Endodermal cell (in vitro differentiated cells): ENCODE results near the gene NDUFS6. TPM values are rescaled to one million over a fixed set of nuclear protein-coding genes. Genes with fewer than 3 reads are reported as not detected.

ENCODE experiments used
- DNase-seq: peaks from one replicate; pipeline ENCODE4 v3.0.0-alpha.2; 2017
- H3K27ac ChIP-seq: 2 replicates; pipeline ENCODE4 v1.5.1; 2013; ENCODE audit warnings: mild to moderate bottlenecking, low read depth, low read length, moderate library complexity
- H3K27me3 ChIP-seq: 2 replicates; pipeline ENCODE4 v1.6.1; 2013; ENCODE audit warnings: mild to moderate bottlenecking, low read length, moderate library complexity; ENCODE audit not compliant: insufficient read depth, control insufficient read depth, poor library complexity, severe bottlenecking
- H3K36me3 ChIP-seq: 2 replicates; pipeline ENCODE4 v1.7.0; 2013; ENCODE audit warnings: mild to moderate bottlenecking, low read length, moderate library complexity; ENCODE audit not compliant: control insufficient read depth, insufficient read depth
- H3K4me1 ChIP-seq: one replicate; pipeline ENCODE4 v1.7.0; 2013; ENCODE audit warnings: low read length; ENCODE audit not compliant: control insufficient read depth, insufficient read depth
- H3K4me3 ChIP-seq: 2 replicates; pipeline ENCODE4 v1.5.1; 2013; ENCODE audit warnings: mild to moderate bottlenecking, low read length, moderate library complexity
- H3K9ac ChIP-seq: 2 replicates; pipeline ENCODE4 v1.6.1; 2013; ENCODE audit warnings: mild to moderate bottlenecking, low read length, moderate library complexity; ENCODE audit not compliant: poor library complexity, severe bottlenecking; ENCODE audit errors: extremely low read depth
- H3K9me3 ChIP-seq: 2 replicates; pipeline ENCODE4 v1.6.1; 2013; ENCODE audit warnings: mild to moderate bottlenecking, low read length, moderate library complexity; ENCODE audit not compliant: control insufficient read depth
- H3K27ac Mint-ChIP-seq: 2 replicates; pipeline ENCODE4 v1.8.0; 2020; ENCODE audit warnings: mixed read lengths
- H3K27me3 Mint-ChIP-seq: 2 replicates; pipeline ENCODE4 v1.8.0; 2021; ENCODE audit warnings: mild to moderate bottlenecking, mixed read lengths; ENCODE audit not compliant: insufficient read depth
- H3K36me3 Mint-ChIP-seq: 2 replicates; pipeline ENCODE4 v1.8.0; 2020; ENCODE audit warnings: low read depth, mixed read lengths
- H3K4me1 Mint-ChIP-seq: 2 replicates; pipeline ENCODE4 v1.8.0; 2020; ENCODE audit warnings: mixed read lengths
- H3K4me3 Mint-ChIP-seq: 2 replicates; pipeline ENCODE4 v1.8.0; 2020; ENCODE audit warnings: mild to moderate bottlenecking, moderate library complexity, mixed read lengths
- H3K9me3 Mint-ChIP-seq: 2 replicates; pipeline ENCODE4 v1.8.0; 2020; ENCODE audit warnings: mild to moderate bottlenecking, mixed read lengths
- WGBS, 2 experiments: methylation state at CpG; one replicate each; pipeline versions ENCODE4 v1.1.5 to v1.1.7; 2013; ENCODE audit warnings: missing lambda C conversion rate in 2 of 2, mixed read lengths in 1 of 2; ENCODE audit not compliant: insufficient coverage in 1 of 2, insufficient read length in 1 of 2; 5-methylcytosine and 5-hydroxymethylcytosine counted together
- total RNA-seq, 2 donors: library from RNA; stranded (reverse); fragmentation: NEBNext Ultra II Directional in 1 of 2; extraction: Animal tissue kit (Norgen Biotek cat#: 25700) in 1 of 2; gene quantifications; 2 replicates in 1 of 2; 3 replicates in 1 of 2; pipeline ENCODE4 v1.2.1, GENCODE V29; 2021
- TF ChIP-seq, protein P1 (sequence below): fragments of 200-600 bp; sonication (generic); conservative IDR thresholded peaks from 2 replicates; pipeline ENCODE4 v1.5.0; 2021; ENCODE audit warnings: antibody characterized with exemption, mild to moderate bottlenecking

The NDUFS6 gene
- total RNA-seq, 2 donors from 2014 or later = 47.9 to 65.2 TPM

- no peak overlapping the region for H3K4me3 ChIP-seq
- Mint-ChIP-seq H3K27ac (no peak overlapping the region), H3K9me3 (no peaks in the 10 kb centered on the region), H3K36me3 (no peaks in the 10 kb centered on the region), H3K27me3 (peaks cover 23% of the 10 kb centered on the region), H3K4me1 (no peaks in the 10 kb centered on the region), H3K4me3 (no peak overlapping the region)
- TF ChIP-seq, protein P1, sequence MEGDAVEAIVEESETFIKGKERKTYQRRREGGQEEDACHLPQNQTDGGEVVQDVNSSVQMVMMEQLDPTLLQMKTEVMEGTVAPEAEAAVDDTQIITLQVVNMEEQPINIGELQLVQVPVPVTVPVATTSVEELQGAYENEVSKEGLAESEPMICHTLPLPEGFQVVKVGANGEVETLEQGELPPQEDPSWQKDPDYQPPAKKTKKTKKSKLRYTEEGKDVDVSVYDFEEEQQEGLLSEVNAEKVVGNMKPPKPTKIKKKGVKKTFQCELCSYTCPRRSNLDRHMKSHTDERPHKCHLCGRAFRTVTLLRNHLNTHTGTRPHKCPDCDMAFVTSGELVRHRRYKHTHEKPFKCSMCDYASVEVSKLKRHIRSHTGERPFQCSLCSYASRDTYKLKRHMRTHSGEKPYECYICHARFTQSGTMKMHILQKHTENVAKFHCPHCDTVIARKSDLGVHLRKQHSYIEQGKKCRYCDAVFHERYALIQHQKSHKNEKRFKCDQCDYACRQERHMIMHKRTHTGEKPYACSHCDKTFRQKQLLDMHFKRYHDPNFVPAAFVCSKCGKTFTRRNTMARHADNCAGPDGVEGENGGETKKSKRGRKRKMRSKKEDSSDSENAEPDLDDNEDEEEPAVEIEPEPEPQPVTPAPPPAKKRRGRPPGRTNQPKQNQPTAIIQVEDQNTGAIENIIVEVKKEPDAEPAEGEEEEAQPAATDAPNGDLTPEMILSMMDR = no peak
- peaks cover 4% of the 10 kb centered on the region for H3K4me1 ChIP-seq
- H3K9ac ChIP-seq = no peak overlapping the region
- H3K36me3 ChIP-seq = no peaks in the 10 kb centered on the region
- WGBS, 2 experiments = 81 to 83% methylated on average over 16 to 22 of the region's 22 CpGs
- H3K27me3 ChIP-seq = peaks cover 5% of the 10 kb centered on the region
- DNase-seq = no peak
- H3K27ac ChIP-seq = no peak overlapping the region
- no peaks in the 10 kb centered on the region for H3K9me3 ChIP-seq
Observed at GRCh38 chr5:1860021-1860610, 58.9 kb downstream of the NDUFS6 start.

DNA sequence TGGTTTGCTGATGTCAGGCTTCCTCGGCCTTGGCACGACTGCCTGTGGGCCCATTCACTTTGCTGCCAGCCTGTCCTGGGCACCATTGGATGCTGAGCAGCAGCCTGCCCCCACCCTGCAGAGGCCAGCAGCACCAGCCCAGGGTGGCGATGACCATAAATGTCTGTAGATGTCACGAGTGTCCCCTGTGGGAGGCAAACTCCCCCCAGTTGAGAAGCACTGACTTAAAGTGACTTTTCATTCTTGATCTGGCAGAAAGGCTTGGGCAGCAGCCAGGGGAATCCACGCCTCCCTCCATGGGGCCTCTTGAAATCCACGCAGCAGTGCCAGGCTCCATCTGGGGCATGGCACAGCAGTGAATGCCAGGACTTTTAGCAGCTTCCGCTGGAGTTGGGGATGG lies 59.7 kb downstream of the NDUFS6 start:
- Mint-ChIP-seq H3K36me3 (no peaks in the 10 kb centered on the region), H3K27ac (no peak overlapping the region)
- peaks cover 5% of the 10 kb centered on the region for H3K4me1 ChIP-seq

DNA sequence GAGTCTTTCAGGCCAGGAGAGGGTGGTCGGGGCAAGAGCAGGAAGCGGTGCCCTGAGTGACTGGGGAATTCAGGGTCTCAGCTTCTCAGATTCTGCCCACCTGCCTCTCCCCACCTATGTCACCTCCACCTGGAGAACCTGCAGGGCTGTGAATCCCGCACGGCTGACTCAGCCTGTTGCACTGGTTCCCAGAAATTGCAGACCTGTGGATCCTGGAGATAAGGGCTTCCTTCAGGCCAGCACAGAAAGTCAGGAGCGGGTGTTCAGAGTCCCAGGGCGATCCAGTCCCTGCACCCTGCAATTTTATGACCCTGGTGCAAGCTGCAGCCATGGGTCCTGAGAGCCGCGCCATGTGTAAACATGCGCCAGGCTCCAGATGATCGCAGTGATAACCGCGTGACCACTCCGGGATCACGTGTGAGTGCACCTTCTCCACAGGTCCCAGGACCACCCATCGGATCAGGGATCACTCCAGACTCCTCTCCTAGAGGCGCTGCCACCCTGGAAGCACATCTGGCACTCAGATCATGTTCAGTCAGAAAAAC lies 63.8 kb downstream of the NDUFS6 start:
- 94 to 96% methylated on average over 13 to 16 of the region's 16 CpGs for WGBS, 2 experiments
- Mint-ChIP-seq H3K4me3 (no peak overlapping the region), H3K27ac (no peak overlapping the region), H3K4me1 (peaks cover 3% of the 10 kb centered on the region), H3K36me3 (no peaks in the 10 kb centered on the region), H3K27me3 (peaks cover 43% of the 10 kb centered on the region), H3K9me3 (no peaks in the 10 kb centered on the region)
- TF ChIP-seq, protein P1 = no peak
- H3K27me3 ChIP-seq = no peaks in the 10 kb centered on the region
- no peak overlapping the region for H3K4me3 ChIP-seq
- no peak overlapping the region for H3K27ac ChIP-seq
- H3K9ac ChIP-seq = no peak overlapping the region
- no peak for DNase-seq
- H3K4me1 ChIP-seq = peaks cover 16% of the 10 kb centered on the region
- H3K9me3 ChIP-seq = no peaks in the 10 kb centered on the region
- H3K36me3 ChIP-seq = no peaks in the 10 kb centered on the region

More for the DNA sequence above, 59.7 kb downstream of the NDUFS6 start:
- H3K27me3 Mint-ChIP-seq = peaks cover 27% of the 10 kb centered on the region
- no peak overlapping the region for H3K4me3 ChIP-seq
- no peak overlapping the region for H3K4me3 Mint-ChIP-seq
- TF ChIP-seq, protein P1 = no peak
- no peaks in the 10 kb centered on the region for H3K9me3 Mint-ChIP-seq
- no peaks in the 10 kb centered on the region for H3K4me1 Mint-ChIP-seq
- no peak overlapping the region for H3K27ac ChIP-seq
- WGBS, 2 experiments = 86 to 92% methylated on average over 2 to 7 of the region's 7 CpGs
- DNase-seq = no peak
- peaks cover 5% of the 10 kb centered on the region for H3K27me3 ChIP-seq
- H3K9ac ChIP-seq = no peak overlapping the region
- H3K9me3 ChIP-seq = no peaks in the 10 kb centered on the region
- H3K36me3 ChIP-seq = no peaks in the 10 kb centered on the region
